Measurements from ENCODE around the gene PRICKLE1.

The PRICKLE1 gene

GRCh38 chr12:42589465-42590329 is at the start of gene PRICKLE1:
TSS of gene PRICKLE1 (minus strand) at chr12:42589746. CDS start at chr12:42472516, 117,230 bp downstream.
- no peak for DNase-seq

GRCh38 chr12:42638697-42639096 is 49.2 kb upstream of the PRICKLE1 start:
- no peak for DNase-seq

GRCh38 chr12:42638011-42638410 is 48.5 kb upstream of the PRICKLE1 start:
- no peak for DNase-seq

- DNase-seq = no peak
Measured at GRCh38 chr12:42636993-42637392, 47.4 kb upstream of the PRICKLE1 start.

GRCh38 chr12:42633594-42633993 is 44.0 kb upstream of the PRICKLE1 start:
- no peak for DNase-seq

- DNase-seq = no peak
Measured at GRCh38 chr12:42631513-42631912, 42.0 kb upstream of the PRICKLE1 start.

GRCh38 chr12:42630314-42630713 is 40.8 kb upstream of the PRICKLE1 start:
- no peak for DNase-seq

- no peak for DNase-seq
Measured at GRCh38 chr12:42627151-42627550, 37.6 kb upstream of the PRICKLE1 start.

- DNase-seq = no peak
Measured at GRCh38 chr12:42625611-42626010, 36.1 kb upstream of the PRICKLE1 start.

GRCh38 chr12:42617622-42618021 is 28.1 kb upstream of the PRICKLE1 start:
- no peak for DNase-seq

GRCh38 chr12:42615006-42615405 is 25.5 kb upstream of the PRICKLE1 start:
- no peak for DNase-seq

GRCh38 chr12:42612231-42612613 is 22.7 kb upstream of the PRICKLE1 start:
- DNase-seq = no peak

- no peak for DNase-seq
Measured at GRCh38 chr12:42611571-42612230, 22.2 kb upstream of the PRICKLE1 start.

GRCh38 chr12:42609605-42610004 is 20.1 kb upstream of the PRICKLE1 start:
- DNase-seq = no peak

GRCh38 chr12:42608196-42608825 is 18.8 kb upstream of the PRICKLE1 start:
- no peak for DNase-seq

GRCh38 chr12:42607584-42608058 is 18.1 kb upstream of the PRICKLE1 start:
- no peak for DNase-seq

GRCh38 chr12:42606471-42606870 is 16.9 kb upstream of the PRICKLE1 start:
- no peak for DNase-seq

- no peak for DNase-seq
Measured at GRCh38 chr12:42605685-42606084, 16.1 kb upstream of the PRICKLE1 start.

- no peak for DNase-seq
Measured at GRCh38 chr12:42603246-42603990, 13.9 kb upstream of the PRICKLE1 start.

GRCh38 chr12:42593874-42594273 is 4.3 kb upstream of the PRICKLE1 start:
- DNase-seq = no peak

GRCh38 chr12:42590330-42590934 is 886 bp upstream of the PRICKLE1 start:
- no peak for DNase-seq
